GM18951 (cell line): ENCODE measurements around the gene DISC1.

ENCODE experiments used
- POLR2A ChIP-seq: IDR thresholded peaks from 4 replicates; pipeline ENCODE4 v1.6.1; 2011; ENCODE audit warnings: mild to moderate bottlenecking; ENCODE audit not compliant: insufficient read length, insufficient read depth; ENCODE audit errors: extremely low read depth
- in situ Hi-C: fragments of 300-500 bp; cut with MboI; formaldehyde crosslinking; loops from one replicate; pipeline ENCODE4 v1.12.0; 2022; ENCODE audit warnings: low sequenced_read_pairs, mixed read lengths, inconsistent platforms; ENCODE audit not compliant: unreplicated experiment

The DISC1 gene

GRCh38 chr1:231733672-231734071 is 107.1 kb downstream of the DISC1 start:
- TF ChIP-seq POLR2A = no peak
- in situ Hi-C loops = no loop called here

GRCh38 chr1:231734417-231734816 is 107.8 kb downstream of the DISC1 start:
- TF ChIP-seq POLR2A = no peak
- in situ Hi-C loops = no loop called here

GRCh38 chr1:231735411-231735810 is 108.8 kb downstream of the DISC1 start:
- TF ChIP-seq POLR2A = no peak
- in situ Hi-C loops = no loop called here

DNA sequence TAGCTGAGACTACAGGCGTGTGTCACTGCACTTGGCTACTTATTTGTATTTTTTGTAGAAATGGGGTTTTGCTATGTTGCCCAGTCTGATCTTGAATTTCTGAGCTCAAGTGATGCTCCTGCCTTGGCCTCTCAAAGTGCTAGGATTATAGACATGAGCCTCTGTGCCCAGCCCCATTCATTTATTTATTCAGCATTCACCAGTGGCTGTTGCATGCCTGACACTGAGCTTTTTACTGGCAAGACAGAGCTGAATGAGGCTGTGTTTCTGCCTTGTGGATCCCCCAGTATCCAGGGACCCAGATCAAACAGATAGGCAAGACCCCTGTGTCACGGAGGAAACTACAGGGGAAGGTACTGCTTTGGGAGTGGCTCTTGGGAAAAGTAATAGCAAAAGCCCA is 109.4 kb downstream of the DISC1 start:
- in situ Hi-C loops = no loop called here
- no peak for TF ChIP-seq POLR2A

GRCh38 chr1:231736464-231736863 is 109.9 kb downstream of the DISC1 start:
- no peak for TF ChIP-seq POLR2A
- in situ Hi-C loops = no loop called here

DNA sequence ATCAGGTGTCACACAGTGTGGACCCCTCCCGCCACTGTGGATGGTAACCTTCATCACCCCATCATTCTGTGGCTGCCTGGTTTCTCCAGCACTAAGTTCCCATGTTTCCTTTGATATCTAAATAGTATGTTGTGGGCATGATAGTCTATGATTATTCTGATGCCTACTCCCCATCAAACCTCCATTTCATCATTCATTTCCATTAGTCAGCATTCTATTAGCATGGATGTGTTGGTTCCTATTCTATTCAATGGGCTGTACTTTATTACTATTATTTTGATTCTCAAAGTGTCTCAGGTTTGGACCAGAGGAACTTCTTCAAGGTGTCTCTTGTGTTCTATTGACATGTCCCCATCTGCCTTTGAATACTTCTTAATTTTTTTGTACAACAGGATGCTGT is 112.0 kb downstream of the DISC1 start:
- in situ Hi-C loops = no loop called here
- TF ChIP-seq POLR2A = no peak

DNA sequence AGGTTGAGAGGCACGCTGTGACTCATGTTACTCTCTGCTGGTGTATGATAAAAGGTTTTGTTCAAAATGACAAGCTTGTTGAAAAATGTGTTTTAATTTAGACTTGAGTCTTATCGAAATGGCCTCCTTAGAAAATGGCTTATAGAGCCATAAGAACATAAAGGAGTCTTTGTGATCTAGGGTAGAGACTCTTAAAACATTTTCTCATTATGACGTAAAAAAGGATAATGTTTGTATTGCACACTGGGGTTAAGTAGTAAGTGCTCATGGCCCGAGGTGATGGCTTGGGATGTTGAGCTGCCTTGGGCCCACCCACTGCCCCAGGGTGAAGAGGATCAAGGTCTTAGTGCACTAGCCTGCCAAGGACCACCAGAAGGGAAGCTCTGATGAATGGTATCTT is 117.4 kb downstream of the DISC1 start:
- in situ Hi-C loops = no loop called here
- no peak for TF ChIP-seq POLR2A

DNA sequence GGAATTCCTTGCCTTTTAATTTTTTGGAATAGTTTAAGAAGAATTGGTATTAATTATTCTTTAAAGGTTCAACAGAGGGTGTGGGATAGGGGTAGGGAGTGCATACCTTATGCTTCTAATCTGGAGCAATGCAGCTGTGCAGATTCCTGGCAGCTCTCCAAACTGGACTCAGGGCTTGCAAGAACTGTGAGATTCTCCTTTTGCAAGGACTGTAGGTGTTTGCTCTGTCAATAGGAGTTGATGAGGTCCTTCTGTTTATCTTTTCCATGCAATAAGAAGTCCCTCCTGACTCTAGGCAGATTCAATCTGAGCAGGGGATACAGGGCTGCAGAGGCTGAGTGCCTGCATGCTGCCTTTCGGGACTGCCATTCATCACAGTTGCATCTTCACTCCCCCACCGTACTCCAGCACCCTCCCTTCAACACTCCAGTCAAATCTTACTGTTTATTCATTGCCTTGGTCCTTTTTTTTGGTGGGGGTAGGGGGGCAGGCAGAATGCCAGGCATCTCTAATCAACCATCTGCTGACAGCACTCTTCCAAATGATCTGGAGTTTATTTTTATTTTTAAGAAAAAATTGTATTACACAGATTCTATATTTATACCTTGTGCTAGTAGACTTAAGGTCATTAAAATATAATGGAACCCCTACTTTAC is 122.3 kb downstream of the DISC1 start:
- in situ Hi-C loops = no loop called here
- TF ChIP-seq POLR2A = no peak

- TF ChIP-seq POLR2A = no peak
- in situ Hi-C loops = no loop called here
Observed at GRCh38 chr1:231750296-231750695, 123.7 kb downstream of the DISC1 start.

DNA sequence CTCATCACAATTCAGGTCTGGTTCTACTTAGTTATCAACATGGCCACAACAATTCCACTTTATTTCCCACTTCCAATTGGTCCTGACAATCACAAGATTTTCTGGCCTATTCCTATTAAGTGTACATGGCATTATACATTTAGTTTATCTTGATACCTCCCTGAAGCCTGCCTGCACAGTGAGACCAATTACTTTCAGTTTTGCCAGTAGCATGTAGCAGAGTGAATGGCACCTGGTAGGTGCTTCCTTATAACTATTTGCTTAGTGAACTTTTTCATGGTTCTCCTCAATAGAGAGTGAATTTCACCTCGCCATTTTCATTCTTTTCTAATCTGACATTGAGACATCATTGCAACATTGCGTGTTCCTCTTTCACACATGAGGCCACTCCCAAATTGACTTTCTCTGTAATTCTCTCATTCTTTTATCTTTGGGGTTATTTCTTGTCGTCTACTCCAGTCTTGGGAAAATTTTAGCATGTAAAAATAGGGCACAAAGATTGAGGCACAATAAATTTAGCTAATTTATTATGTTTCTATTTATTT is 124.3 kb downstream of the DISC1 start:
- TF ChIP-seq POLR2A = no peak
- in situ Hi-C loops = no loop called here

DNA sequence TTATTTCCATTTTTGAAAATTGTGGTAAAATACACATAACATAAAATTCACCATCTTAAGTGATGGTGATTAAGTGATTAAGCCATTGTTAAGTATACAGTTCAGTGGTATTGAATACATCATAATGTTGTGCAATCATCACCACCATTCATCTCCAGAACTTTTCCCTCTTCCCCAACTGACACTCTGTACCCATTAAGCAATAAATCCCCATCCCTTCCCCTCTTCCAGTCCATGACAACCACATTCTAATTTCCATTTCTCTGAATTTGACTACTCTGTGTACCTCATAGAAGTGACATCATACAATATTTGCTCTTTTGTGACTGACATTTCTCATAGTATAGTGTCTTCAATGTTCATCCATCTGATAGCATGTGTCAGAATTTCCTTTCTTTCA is 124.8 kb downstream of the DISC1 start:
- in situ Hi-C loops = no loop called here
- no peak for TF ChIP-seq POLR2A

DNA sequence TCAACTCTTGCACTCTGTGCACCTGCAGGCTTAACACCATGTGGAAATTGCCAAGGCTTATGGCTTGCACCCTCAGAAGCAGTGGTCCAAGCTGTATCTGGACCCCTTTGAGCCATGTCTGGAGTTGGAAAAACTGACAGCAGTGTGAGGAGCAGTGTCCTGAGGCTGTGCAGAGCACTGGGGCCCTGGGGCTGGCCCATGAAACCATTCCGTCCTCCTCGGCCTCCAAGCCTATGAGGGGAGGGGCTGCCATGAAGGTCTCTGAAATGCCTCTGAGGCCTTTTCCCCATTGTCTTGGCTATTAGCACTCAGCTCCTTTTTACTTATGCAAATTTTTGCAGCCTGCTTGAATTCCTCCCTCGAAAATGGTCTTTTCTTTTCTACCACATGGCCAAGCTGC is 126.7 kb downstream of the DISC1 start:
- in situ Hi-C loops = no loop called here
- no peak for TF ChIP-seq POLR2A

GRCh38 chr1:231757101-231757404 is 130.5 kb downstream of the DISC1 start:
- TF ChIP-seq POLR2A = no peak
- in situ Hi-C loops = no loop called here

DNA sequence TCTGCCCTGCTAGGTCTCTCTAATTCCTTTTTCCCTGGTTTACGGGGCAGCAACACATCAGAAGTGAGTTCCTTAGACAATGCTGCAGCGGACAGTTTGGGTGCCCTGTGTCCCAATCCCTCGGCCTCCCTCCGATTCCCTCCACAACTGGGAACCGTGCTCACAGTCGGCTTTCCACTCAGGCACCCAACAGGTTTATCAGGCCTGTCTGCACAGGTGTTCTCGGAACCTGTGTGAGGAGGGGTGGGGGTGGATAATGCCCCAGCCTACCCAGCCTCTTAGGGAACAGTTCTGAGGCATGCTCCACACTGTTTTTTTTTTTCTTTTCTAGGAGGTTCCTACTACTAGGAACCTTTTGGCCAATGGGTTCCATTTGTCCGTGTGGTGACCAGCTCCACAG is 131.2 kb downstream of the DISC1 start:
- in situ Hi-C loops = no loop called here
- TF ChIP-seq POLR2A = no peak

DNA sequence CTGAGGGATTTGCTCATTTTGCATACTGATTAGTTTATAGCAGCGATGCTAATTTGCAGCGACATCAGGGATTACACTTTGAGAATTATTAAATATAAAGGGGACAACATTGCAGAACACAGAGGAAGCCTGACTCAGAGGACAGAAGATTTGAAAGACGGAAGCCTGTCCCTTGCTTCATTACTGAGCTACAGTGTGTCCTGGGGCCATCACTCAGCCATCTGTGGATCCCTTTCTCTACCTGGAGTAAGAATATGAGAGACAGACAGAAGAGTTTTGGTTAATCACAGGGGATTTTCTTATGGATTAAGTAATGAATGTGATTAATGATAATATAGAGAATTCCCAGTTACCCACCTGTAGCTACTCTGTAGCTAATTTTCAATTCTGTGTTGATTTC is 134.7 kb downstream of the DISC1 start:
- no peak for TF ChIP-seq POLR2A
- in situ Hi-C loops = no loop called here
